ENCODE measurements around the gene PADI4.

- TF ChIP-seq PATZ1 (CRISPR knock-in tag; IDR thresholded peaks at IDR 0.05; ENCODE audit: borderline replicate concordance) (no peak), GLIS3 (CRISPR knock-in tag; IDR thresholded peaks at IDR 0.05) (no peak), TCF4 (CRISPR knock-in tag; IDR thresholded peaks at IDR 0.05; ENCODE audit: borderline replicate concordance) (no peak), CREB5 (CRISPR knock-in tag; IDR thresholded peaks at IDR 0.05; ENCODE audit: low read depth) (no peak), ARNTL (CRISPR knock-in tag; IDR thresholded peaks at IDR 0.05; ENCODE audit: borderline replicate concordance, low read depth) (no peak), OSR1 (CRISPR knock-in tag; IDR thresholded peaks at IDR 0.05) (no peak), ZFP3 (CRISPR knock-in tag; IDR thresholded peaks at IDR 0.05) (no peak), RARB (CRISPR knock-in tag; IDR thresholded peaks at IDR 0.05) (no peak), ZNF70 (CRISPR knock-in tag; IDR thresholded peaks at IDR 0.05) (no peak), CSDC2 (CRISPR knock-in tag; IDR thresholded peaks at IDR 0.05) (no peak), TOX (CRISPR knock-in tag; IDR thresholded peaks at IDR 0.05; ENCODE audit: borderline replicate concordance) (no peak), ZFP30 (CRISPR knock-in tag; IDR thresholded peaks at IDR 0.05) (no peak), SNAI2 (CRISPR knock-in tag; IDR thresholded peaks at IDR 0.05) (no peak)
Measured at GRCh38 chr1:17306921-17307320, 1.1 kb upstream of the PADI4 start.

All from SK-N-SH treated with all-trans-retinoic acid at 6 μM for 48 hours (cell line).